ENCODE results near the gene CHEK1. TPM values are rescaled to one million over a fixed set of nuclear protein-coding genes. Genes with fewer than 3 reads are reported as not detected.

Gene CHEK1
- total RNA-seq, 2 experiments from 2014 or later: 61.5 to 66.9 TPM

DNA sequence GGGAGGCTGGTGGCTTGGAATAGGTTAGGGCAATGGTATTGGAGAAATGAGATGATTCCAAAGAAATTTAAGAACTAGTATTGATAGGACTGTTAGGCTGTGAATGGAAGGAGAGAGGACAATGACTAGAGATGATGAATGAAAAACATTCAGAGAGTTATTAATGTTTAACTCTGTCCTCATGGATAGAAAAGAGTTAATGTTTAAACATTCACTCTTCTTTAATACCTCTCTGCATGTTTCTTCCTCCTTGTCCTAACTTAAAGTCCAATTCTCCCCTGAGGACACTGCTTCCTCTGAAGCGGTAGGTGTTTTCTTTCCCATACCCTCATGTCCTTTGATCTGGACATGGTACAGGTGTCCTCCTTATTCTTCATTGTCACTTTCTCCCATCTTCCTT lies 13.4 kb downstream of the CHEK1 start:
- Mint-ChIP-seq H3K4me1 (peaks cover 10% of the 10 kb centered on the region), H3K27me3 (no peaks in the 10 kb centered on the region), H3K27ac (no peak overlapping the region), H3K4me3 (no peak overlapping the region), H3K9me3 (no peaks in the 10 kb centered on the region), H3K36me3 (peaks cover 51% of the 10 kb centered on the region)
- DNase-seq (no peak), ATAC-seq (ENCODE audit: low read depth) (no peak)
- POLR2A ChIA-PET: no interaction called here

DNA sequence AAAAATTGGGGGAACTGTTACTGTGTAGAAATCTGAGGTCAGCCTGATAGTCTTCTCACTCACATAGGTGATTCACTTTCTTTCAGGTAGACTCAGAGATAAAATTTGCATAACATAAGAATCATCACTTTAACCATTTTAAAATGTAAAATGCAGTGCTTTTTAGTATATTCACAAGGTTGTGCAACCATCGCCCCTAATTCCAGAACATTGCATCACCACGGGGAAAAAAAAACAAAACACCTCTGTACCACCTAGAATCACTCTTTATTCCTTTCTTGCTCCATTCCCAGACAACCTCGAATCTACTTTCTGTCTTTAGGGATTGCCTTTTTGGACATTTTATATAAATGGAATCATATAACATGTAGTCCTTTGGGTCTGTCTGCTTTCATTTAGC lies 20.9 kb downstream of the CHEK1 start:
- Mint-ChIP-seq H3K27me3 (no peaks in the 10 kb centered on the region), H3K4me3 (no peak overlapping the region)
- POLR2A ChIA-PET: no interaction called here

DNA sequence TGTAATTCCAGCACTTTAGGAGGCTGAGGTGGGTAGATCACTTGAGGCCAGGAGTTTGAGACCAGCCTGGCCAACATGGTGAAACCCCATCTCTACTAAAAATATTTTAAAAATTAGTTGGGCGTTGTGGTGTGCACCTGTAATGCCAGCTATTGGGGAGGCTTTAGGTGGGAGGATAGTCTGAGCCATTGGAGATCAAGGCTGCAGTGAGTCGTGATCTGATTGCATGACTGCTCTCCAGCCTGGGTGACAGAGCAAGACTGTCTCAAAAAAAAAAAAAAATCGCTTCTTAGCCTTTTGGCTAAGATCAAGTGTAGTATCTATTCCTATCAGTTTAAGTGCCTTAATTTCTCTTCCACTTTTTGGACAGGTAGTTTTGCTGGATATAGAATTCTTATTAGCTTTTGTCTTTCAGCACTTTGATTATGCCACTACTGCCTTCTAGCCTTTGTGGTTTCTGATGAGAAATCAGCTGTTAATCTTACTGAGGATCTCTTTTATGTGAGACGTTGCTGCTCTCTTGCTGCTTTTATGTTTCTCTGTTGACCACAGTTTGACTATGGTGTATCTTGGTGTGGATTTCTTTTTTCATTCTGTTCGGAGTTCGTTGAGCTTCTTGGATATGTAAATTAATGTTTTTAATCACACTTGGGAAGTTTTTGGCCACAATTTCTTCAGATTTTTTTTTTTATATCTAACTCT lies 24.7 kb downstream of the CHEK1 start:
- Mint-ChIP-seq H3K4me3 (peak overlapping the region; percentile 12), H3K9me3 (no peaks in the 10 kb centered on the region), H3K27ac (peak overlapping the region; percentile 19), H3K4me1 (peaks cover 12% of the 10 kb centered on the region), H3K36me3 (peaks cover 45% of the 10 kb centered on the region), H3K27me3 (no peaks in the 10 kb centered on the region)
- POLR2A ChIA-PET: interaction anchor here (1.4 kb wide), 1 partner anchor 24 kb away, joined by 3 read pairs; no protein-coding TSS in a partner anchor
- DNase-seq (no peak), ATAC-seq (ENCODE audit: low read depth) (peak; percentile 58)

More for the DNA sequence above, 20.9 kb downstream of the CHEK1 start:
- Mint-ChIP-seq H3K36me3 (peaks cover 55% of the 10 kb centered on the region), H3K27ac (no peak overlapping the region), H3K4me1 (peaks cover 15% of the 10 kb centered on the region), H3K9me3 (no peaks in the 10 kb centered on the region)
- no peak for DNase-seq
- ATAC-seq (ENCODE audit: low read depth): no peak

DNA sequence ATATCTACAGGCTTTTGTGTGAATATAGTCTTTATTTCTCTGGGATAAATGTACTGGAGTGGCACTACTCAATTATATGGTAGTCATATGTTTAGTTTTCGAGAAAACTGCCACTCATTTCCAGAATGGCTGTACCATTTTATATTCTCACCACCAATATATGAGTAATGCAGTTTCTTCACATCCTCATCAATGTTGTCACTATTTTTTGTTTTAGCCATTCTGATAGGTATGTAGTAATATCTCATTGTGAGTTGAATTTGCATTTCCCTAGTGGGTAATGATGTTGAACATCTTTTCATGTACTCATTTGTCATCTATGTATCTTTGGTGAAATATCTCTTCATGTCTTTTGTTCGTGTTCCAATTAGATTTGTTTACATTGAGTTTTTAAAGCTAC lies 37.7 kb downstream of the CHEK1 start:
- H3K4me1 Mint-ChIP-seq: peaks cover 9% of the 10 kb centered on the region
- no peak overlapping the region for H3K4me3 Mint-ChIP-seq
- peaks cover 60% of the 10 kb centered on the region for H3K36me3 Mint-ChIP-seq

DNA sequence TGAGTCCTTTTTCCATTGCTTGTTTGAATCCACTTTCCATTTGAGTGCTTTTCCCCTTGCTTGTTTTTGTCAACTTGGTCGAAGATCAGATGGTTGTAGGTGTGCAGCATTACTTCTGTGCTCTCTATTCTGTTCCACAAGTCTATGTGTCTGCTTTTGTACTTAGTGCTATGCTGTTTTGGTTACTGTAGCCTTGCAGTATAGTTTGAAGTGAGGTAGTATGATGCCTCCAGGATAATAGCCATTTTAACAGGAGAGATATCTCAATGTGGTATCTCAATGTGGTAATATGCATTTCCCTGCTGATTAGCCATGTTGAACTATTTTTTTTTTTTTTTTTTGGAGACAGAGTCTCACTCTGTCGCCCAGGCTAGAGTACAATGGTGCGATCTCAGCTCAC lies 38.9 kb downstream of the CHEK1 start:
- peaks cover 9% of the 10 kb centered on the region for H3K4me1 Mint-ChIP-seq
- DNase-seq (no peak), ATAC-seq (ENCODE audit: low read depth) (no peak)
- no peaks in the 10 kb centered on the region for H3K27me3 Mint-ChIP-seq
- POLR2A ChIA-PET: no interaction called here
- H3K27ac Mint-ChIP-seq: no peak overlapping the region
- H3K9me3 Mint-ChIP-seq: peaks cover 6% of the 10 kb centered on the region
- H3K36me3 Mint-ChIP-seq: peaks cover 60% of the 10 kb centered on the region
- H3K4me3 Mint-ChIP-seq: no peak overlapping the region

More for the DNA sequence above, 37.7 kb downstream of the CHEK1 start:
- POLR2A ChIA-PET: no interaction called here
- ATAC-seq (ENCODE audit: low read depth) (no peak), DNase-seq (no peak)
- Mint-ChIP-seq H3K27ac (no peak overlapping the region), H3K9me3 (peaks cover 6% of the 10 kb centered on the region), H3K27me3 (no peaks in the 10 kb centered on the region)

DNA sequence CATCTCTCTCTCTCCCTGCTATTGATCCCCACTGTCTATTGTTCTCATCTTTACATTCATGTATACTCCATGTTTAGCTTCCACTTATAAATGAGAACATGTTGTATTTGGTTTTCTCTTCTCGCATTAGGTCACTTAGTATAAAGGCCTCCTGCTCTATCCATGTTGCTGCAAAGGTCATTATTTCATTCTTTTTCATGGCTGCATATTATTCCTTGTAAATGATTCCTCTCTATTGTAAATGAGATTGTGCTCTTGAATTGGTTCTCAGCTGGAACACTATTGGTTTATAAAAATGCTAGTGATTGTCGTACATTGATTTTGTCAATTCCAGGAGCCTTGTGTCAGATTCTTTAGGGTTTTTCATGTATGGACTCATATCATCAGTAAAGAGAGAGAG lies 42.2 kb downstream of the CHEK1 start:
- peaks cover 6% of the 10 kb centered on the region for H3K9me3 Mint-ChIP-seq
- DNase-seq (no peak), ATAC-seq (ENCODE audit: low read depth) (no peak)
- H3K4me1 Mint-ChIP-seq: peaks cover 6% of the 10 kb centered on the region
- POLR2A ChIA-PET: no interaction called here
- no peak overlapping the region for H3K4me3 Mint-ChIP-seq
- H3K27ac Mint-ChIP-seq: no peak overlapping the region
- H3K27me3 Mint-ChIP-seq: no peaks in the 10 kb centered on the region
- peaks cover 62% of the 10 kb centered on the region for H3K36me3 Mint-ChIP-seq

DNA sequence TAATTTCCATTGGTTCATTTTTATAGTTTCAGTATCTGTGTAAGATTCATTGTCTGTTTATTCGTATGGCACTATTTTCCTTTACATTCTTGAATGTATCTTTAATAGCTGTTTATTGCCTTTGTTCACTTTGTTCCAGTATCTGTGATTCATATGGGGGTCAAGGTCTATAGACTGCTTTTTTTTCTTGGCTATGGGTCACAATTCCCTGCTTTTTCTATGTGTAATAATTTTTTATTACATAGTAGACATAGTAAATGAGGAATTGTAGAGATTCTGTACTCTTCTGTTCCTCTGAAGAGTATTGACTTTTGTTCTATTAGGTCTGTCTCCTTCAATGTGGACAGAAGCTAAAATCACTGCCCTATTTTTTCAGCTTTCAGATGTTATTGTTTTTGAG lies 45.2 kb downstream of the CHEK1 start:
- POLR2A ChIA-PET: no interaction called here
- H3K27me3 Mint-ChIP-seq: no peaks in the 10 kb centered on the region
- peaks cover 38% of the 10 kb centered on the region for H3K36me3 Mint-ChIP-seq
- H3K27ac Mint-ChIP-seq: no peak overlapping the region
- H3K4me3 Mint-ChIP-seq: no peak overlapping the region
- no peaks in the 10 kb centered on the region for H3K4me1 Mint-ChIP-seq
- DNase-seq (no peak), ATAC-seq (ENCODE audit: low read depth) (no peak)
- peaks cover 4% of the 10 kb centered on the region for H3K9me3 Mint-ChIP-seq

DNA sequence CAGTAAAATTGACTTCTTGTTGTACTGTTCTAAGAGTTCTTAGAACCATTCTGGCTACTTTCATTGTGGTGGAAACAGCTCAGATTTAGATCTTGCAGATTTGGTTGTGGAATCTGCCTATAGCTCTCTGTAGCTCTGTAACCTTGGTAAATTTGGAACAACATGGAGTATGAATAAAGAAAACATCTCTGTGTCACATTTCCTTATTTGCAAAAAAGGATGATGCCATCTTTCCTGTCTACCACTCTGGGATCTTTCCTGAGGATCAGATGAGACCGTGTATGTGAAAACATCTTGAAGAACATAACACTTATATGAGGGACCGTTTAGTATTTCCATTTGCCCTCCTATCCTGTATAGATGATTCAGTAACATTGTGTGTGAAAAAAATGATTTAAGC lies 46.6 kb downstream of the CHEK1 start:
- POLR2A ChIA-PET: no interaction called here
- ATAC-seq (ENCODE audit: low read depth): no peak
- Mint-ChIP-seq H3K36me3 (peaks cover 31% of the 10 kb centered on the region), H3K27ac (no peak overlapping the region), H3K27me3 (no peaks in the 10 kb centered on the region), H3K4me3 (no peak overlapping the region), H3K9me3 (peaks cover 3% of the 10 kb centered on the region), H3K4me1 (no peaks in the 10 kb centered on the region)
- no peak for DNase-seq

DNA sequence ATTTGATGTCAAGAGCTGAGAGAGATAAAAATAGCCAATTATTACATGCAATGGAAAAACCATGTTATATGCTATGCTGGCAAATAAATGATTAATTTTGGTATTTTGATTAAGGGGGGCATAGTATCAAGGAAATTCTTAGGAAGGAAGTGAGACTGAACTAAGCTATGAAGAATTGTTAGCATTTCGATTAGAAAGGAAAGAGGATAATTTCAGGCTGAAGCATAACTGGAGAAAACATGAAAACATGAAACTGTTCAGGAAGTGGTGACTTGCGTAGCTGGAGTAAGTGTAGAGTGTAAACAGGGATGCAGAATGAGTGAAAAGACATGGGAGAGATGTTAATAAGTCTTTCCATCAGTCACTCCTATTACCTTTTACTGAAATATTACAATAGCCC lies 49.2 kb downstream of the CHEK1 start:
- Mint-ChIP-seq H3K27me3 (no peaks in the 10 kb centered on the region), H3K4me1 (no peaks in the 10 kb centered on the region), H3K36me3 (peaks cover 30% of the 10 kb centered on the region), H3K9me3 (no peaks in the 10 kb centered on the region), H3K27ac (no peak overlapping the region), H3K4me3 (no peak overlapping the region)
- no peak for ATAC-seq (ENCODE audit: low read depth)
- no peak for DNase-seq
- POLR2A ChIA-PET: no interaction called here

DNA sequence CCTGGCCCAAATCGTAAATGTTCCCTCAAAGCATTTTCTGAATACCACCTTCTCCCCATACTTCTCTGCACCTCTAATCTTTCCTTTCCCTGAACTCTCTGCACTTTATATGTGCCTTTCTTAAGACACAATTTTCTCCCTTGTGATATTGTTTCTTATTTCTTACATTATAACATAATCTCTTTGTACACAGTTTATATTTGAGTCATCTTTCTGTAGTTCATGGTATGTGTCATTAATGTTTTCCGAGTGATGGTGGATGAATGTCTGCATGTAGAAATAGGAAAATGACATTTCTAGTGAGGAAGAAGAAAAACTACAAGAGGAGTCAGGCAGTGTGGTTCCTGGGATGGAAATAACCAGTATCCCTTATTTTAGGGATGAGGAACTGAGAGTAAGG lies 50.2 kb downstream of the CHEK1 start:
- DNase-seq: no peak
- Mint-ChIP-seq H3K36me3 (peaks cover 29% of the 10 kb centered on the region), H3K4me3 (no peak overlapping the region), H3K9me3 (no peaks in the 10 kb centered on the region), H3K4me1 (no peaks in the 10 kb centered on the region), H3K27ac (no peak overlapping the region), H3K27me3 (no peaks in the 10 kb centered on the region)
- ATAC-seq (ENCODE audit: low read depth): no peak
- POLR2A ChIA-PET: no interaction called here

DNA sequence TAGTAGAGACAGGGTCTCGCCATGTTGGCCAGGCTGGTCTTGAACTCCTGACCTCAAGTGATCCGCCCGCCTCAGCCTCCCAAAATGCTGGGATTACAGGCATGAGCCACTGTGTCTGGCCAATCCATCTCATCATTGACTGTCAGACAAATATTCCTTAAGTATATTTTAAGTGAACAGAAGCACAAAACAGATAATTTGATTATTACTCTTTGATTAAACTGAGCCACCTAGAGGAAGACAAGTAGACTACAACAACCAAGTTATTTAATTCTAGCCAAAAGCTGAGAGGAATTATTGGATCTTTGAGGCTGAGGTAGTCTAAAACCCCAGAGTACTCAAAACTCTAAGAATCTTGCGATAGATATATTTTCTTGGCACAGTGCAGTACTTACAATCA lies 54.4 kb downstream of the CHEK1 start:
- no peaks in the 10 kb centered on the region for H3K27me3 Mint-ChIP-seq
- DNase-seq (no peak), ATAC-seq (ENCODE audit: low read depth) (no peak)
- H3K36me3 Mint-ChIP-seq: peaks cover 28% of the 10 kb centered on the region
- H3K4me1 Mint-ChIP-seq: no peaks in the 10 kb centered on the region
- no peak overlapping the region for H3K27ac Mint-ChIP-seq
- POLR2A ChIA-PET: no interaction called here
- no peaks in the 10 kb centered on the region for H3K9me3 Mint-ChIP-seq
- H3K4me3 Mint-ChIP-seq: no peak overlapping the region

DNA sequence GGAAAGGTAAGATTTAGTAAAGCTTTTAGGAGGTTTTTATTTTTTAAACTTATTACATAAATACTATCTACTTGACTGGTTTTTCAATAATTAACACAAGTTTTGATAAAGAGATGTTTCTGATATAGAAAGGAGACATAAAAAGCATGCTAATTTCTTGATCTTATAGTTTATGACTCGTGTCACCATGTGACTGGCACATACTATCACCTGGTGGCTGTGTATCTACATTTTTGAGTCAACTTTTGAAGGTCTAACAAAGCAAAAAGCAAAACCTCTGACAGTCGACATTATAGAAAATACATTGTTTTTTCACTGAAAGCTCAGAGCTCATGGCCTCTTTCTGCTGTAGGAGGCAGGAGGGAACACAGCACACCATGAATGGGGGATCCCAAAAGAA lies 54.9 kb downstream of the CHEK1 start:
- no peak for DNase-seq
- no peak for ATAC-seq (ENCODE audit: low read depth)
- peaks cover 28% of the 10 kb centered on the region for H3K36me3 Mint-ChIP-seq
- no peak overlapping the region for H3K27ac Mint-ChIP-seq
- no peaks in the 10 kb centered on the region for H3K9me3 Mint-ChIP-seq
- H3K27me3 Mint-ChIP-seq: no peaks in the 10 kb centered on the region
- H3K4me1 Mint-ChIP-seq: no peaks in the 10 kb centered on the region
- no peak overlapping the region for H3K4me3 Mint-ChIP-seq
- POLR2A ChIA-PET: no interaction called here

DNA sequence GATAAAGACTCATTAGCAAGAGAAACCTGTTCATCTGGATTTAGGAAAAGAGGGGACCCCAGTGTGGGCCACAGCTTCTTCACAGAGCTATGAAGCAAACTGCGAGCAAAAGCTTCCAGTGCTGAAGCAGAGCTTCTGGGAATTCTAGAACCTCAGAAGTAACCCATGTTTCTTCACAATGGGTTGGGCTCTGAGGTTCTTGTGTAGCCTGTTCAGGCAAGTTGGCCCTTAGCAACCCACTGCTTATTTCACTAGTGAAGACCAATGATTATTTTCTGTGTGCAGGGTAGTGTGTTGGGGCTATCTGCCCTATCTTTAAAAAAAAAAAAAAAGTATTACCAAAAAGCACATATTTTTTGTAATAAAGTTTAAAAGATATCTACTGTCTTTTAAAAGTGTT lies 55.8 kb downstream of the CHEK1 start, which contains the start of gene ACRV1:
Gene ACRV1, minus strand, starts transcription at position 101 of the 400 bp plus-strand sequence. Its CDS starts 67 bp downstream, at position 34.
- ATAC-seq (ENCODE audit: low read depth) (no peak), DNase-seq (no peak)
- Mint-ChIP-seq H3K4me1 (no peaks in the 10 kb centered on the region), H3K9me3 (no peaks in the 10 kb centered on the region), H3K27ac (no peak within 1 kb of the TSS), H3K4me3 (no peak within 1 kb of the TSS), H3K36me3 (peaks cover 34% of the 10 kb centered on the region), H3K27me3 (no peaks in the 10 kb centered on the region)
- POLR2A ChIA-PET: no interaction called here

DNA sequence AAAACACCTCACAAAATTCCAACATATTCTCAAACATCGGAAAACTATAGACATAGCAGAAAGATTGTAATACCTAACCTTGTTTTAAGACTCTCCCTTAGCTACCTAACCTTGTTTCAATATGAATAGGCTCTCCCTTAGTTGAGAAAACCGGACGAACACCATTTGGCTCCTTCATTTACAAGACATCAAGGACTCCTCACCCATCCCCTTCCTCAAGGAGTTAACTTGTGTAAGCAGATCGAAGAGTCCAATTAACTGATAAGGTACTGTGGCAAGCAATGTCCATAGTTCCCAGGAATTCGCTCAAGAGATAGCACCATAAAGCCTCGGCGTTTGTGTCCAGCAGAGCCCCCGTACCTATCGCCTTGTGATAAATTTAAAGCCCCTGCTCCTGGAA lies 60.3 kb downstream of the CHEK1 start:
- Mint-ChIP-seq H3K36me3 (peaks cover 18% of the 10 kb centered on the region), H3K27me3 (no peaks in the 10 kb centered on the region), H3K4me3 (no peak overlapping the region), H3K27ac (no peak overlapping the region), H3K9me3 (no peaks in the 10 kb centered on the region), H3K4me1 (no peaks in the 10 kb centered on the region)
- POLR2A ChIA-PET: no interaction called here
- no peak for ATAC-seq (ENCODE audit: low read depth)
- DNase-seq: no peak
